Measurements from ENCODE around the gene SART3.

DNA sequence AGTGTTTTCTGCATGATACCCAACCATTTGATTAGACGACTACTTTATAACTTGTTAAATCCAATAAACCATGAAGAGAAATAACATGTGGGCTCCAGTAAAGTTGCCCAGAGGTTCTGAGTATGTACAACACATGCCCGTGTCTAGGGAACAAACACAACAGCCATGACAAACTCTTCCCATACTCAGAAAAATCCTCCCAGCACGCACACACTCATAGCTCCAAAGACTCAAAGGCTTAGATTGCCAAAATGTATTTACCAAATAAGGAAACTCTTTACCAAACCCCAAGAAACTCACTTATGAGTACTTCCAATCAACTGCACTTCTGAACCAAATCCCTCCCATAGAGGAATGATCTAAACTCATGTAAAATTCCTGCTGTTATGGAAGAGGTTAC lies 17.3 kb downstream of the SART3 start:
- TF ChIP-seq, protein P1, sequence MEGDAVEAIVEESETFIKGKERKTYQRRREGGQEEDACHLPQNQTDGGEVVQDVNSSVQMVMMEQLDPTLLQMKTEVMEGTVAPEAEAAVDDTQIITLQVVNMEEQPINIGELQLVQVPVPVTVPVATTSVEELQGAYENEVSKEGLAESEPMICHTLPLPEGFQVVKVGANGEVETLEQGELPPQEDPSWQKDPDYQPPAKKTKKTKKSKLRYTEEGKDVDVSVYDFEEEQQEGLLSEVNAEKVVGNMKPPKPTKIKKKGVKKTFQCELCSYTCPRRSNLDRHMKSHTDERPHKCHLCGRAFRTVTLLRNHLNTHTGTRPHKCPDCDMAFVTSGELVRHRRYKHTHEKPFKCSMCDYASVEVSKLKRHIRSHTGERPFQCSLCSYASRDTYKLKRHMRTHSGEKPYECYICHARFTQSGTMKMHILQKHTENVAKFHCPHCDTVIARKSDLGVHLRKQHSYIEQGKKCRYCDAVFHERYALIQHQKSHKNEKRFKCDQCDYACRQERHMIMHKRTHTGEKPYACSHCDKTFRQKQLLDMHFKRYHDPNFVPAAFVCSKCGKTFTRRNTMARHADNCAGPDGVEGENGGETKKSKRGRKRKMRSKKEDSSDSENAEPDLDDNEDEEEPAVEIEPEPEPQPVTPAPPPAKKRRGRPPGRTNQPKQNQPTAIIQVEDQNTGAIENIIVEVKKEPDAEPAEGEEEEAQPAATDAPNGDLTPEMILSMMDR (conservative IDR thresholded peaks at IDR 0.05): no peak
- no peak for TF ChIP-seq ZFX (IDR thresholded peaks at IDR 0.05)

Data from C4-2B (cell line).